Measurements from ENCODE around the gene ORAI2.
"Not testable (repeated sequence)": the region's sequence is repeated elsewhere in the genome, so short reads cannot be mapped to it uniquely, and the experiment has no call there.

ORAI2 gene

DNA sequence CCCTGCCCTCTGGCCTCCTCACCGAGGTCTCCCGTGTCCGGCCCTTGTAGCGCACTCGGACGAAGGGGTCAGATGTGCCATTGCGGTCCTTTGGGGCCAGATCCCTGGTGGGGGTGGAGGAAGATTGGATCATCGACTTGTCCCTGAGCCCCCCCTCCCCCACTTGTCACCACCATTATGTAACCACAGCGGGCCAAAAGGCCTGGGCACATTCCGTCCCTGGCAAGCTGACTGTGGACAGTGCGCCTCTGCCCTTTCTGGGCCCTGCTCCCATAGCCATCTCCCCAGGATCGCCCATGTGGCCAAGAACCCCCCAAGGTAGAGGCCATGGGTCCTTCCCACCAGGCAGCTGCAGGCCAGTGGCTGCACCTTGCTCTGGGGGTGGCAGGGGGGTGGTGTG lies 69.8 kb downstream of the ORAI2 start:
- not testable (repeated sequence) for DNase-seq (ENCODE audit: low read depth)

DNA sequence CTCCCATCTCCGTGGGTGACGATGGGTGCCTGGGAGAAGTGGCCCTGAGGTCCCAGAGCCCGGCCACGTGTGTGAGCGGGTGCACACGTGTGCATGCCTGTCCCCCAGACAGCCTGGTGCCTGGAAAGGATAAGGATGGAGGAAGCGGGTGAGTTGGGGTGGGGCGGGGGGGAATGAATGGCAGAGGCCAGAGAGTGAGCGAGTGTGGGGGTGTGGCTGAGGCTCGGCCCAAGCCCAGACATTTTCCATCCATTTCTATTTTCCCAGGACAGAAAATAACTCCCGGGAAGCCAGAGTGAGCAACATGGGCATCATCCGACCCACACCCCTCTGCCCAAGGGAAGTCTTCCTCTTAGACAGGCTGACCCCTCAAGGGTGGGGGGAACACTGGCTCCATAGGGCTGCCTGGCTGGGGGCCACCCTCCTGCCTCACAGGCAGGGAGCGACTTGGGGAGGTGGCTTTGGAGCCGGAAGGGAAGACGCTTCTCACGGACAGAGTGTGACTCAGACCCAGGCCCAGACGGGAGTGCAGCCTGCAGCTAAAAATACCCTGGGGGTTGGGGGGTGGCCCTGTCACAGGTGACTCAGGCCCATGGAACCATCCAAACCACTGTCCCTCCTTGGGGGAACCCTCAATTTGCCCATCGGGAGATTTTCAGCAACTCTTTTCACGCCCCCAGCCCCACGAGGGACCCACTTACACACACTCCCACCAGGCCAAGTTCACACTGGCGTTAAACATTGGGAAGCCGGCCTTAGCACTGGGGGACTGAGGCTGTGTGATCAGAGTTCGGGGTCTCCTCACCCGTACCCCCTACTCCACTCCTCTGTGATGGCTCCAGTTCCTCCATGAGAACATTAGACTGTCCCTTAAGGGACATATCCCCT lies 72.2 kb downstream of the ORAI2 start:
- not testable (repeated sequence) for DNase-seq (ENCODE audit: low read depth)

All from stimulated activated CD8-positive, alpha-beta memory T cell treated with anti-CD3 and anti-CD28 coated beads, Interleukin-12 subunit alpha, Interleukin-12 subunit beta, amount 100 ng/mL, for 4 hours (primary cell).